M059J (cell line): ENCODE data around the gene RAB7B. TPM values are rescaled to one million over a fixed set of nuclear protein-coding genes. Genes with fewer than 3 reads are reported as not detected.
"Not testable (repeated sequence)": the region's sequence is repeated elsewhere in the genome, so short reads cannot be mapped to it uniquely, and the experiment has no call there.

Experiments
- DNase-seq: peaks from one replicate; pipeline ENCODE4 v3.0.0-alpha.2; 2012; ENCODE audit warnings: low read depth
- total RNA-seq: library from RNA; depleted of rRNA; stranded (reverse); fragments of >200 nt; shearing (Covaris generic); gene quantifications from 2 replicates; pipeline ENCODE4 v1.2.3, GENCODE V29; 2014; rRNA removed

RAB7B gene
- 0.44 and 0.69 TPM in 2 replicates for total RNA-seq

GRCh38 chr1:206002871-206003801 is at the start of gene RAB7B:
Gene RAB7B, minus strand, starts transcription at chr1:206003395. Its CDS starts 9,260 bp downstream, at chr1:205994135.
- peak; percentile 62 for DNase-seq

GRCh38 chr1:206052231-206052865 is 49.2 kb upstream of the RAB7B start:
- DNase-seq = not testable (repeated sequence)

GRCh38 chr1:206050655-206051235 is 47.5 kb upstream of the RAB7B start:
- peak; percentile 39 for DNase-seq

- no peak for DNase-seq
These were observed 46.9 kb upstream of the RAB7B start for GRCh38 chr1:206049919-206050600.

- DNase-seq = no peak
These were observed 46.1 kb upstream of the RAB7B start for GRCh38 chr1:206049293-206049692.

- DNase-seq = no peak
These were observed 45.4 kb upstream of the RAB7B start for GRCh38 chr1:206048582-206048981.

GRCh38 chr1:206047271-206047670 is 44.1 kb upstream of the RAB7B start:
- no peak for DNase-seq

- no peak for DNase-seq
These were observed 38.4 kb upstream of the RAB7B start for GRCh38 chr1:206041640-206042039.

GRCh38 chr1:206040328-206040727 is 37.1 kb upstream of the RAB7B start:
- no peak for DNase-seq

- DNase-seq = no peak
These were observed 36.1 kb upstream of the RAB7B start for GRCh38 chr1:206039046-206039973.

GRCh38 chr1:206037581-206037980 is 34.4 kb upstream of the RAB7B start:
- DNase-seq = no peak

- DNase-seq = no peak
These were observed 33.7 kb upstream of the RAB7B start for GRCh38 chr1:206036663-206037455.

- no peak for DNase-seq
These were observed 31.8 kb upstream of the RAB7B start for GRCh38 chr1:206035027-206035426.

GRCh38 chr1:206032380-206033140 is 29.4 kb upstream of the RAB7B start:
- DNase-seq = no peak

- DNase-seq = peak; percentile 74
These were observed 27.5 kb upstream of the RAB7B start for GRCh38 chr1:206030714-206031113.

- no peak for DNase-seq
These were observed 27.0 kb upstream of the RAB7B start for GRCh38 chr1:206030191-206030590.

GRCh38 chr1:206029484-206029883 is 26.3 kb upstream of the RAB7B start:
- peak; percentile 18 for DNase-seq

GRCh38 chr1:206025283-206025820 is 22.2 kb upstream of the RAB7B start:
- DNase-seq = no peak

- no peak for DNase-seq
These were observed 20.5 kb upstream of the RAB7B start, which contains the start of gene CTSE for GRCh38 chr1:206023695-206024094. Gene CTSE, minus strand, starts transcription at chr1:206023895. Its CDS starts 104 bp downstream, at chr1:206023791.
